ENCODE data around the gene USP54. TPM values are rescaled to one million over a fixed set of nuclear protein-coding genes. Genes with fewer than 3 reads are reported as not detected.

USP54 gene
- total RNA-seq, 2 donors from 2014 or later: 53.0 to 79.6 TPM

DNA sequence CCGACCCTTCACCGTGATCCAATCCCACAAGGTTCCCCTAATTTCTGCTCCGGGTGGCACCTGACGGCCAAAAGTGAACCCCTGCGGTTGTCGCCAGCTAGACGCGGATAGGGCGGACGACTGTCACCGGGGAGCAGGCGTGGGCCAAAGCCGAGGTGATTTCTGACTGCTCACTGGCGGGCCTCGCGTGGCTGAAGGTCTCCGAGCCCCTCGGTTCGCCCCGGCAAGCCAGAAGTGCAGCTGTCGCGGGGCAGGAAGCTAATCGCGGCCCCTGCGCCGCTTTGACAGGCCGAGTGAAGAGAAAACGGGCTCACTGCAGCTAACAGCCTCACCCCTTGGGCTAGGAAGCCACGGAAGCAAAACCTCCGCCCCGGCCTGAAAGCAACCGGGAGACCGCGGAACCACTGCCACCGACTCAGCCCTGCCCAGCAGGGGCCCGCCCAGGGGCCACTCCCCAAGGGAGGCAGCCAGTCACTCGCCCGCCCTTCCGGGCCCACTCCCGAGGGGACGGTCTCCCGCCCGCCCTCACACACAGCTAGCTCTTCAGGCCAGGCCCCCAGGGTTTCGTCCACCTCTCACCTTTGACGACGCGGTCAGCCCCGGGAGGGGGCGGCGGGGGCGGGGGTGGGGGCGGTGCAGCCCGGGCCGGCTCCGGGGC, 95.8 kb downstream of the USP54 start:
- WGBS: under 1% methylated on average over 44 of the region's 55 CpGs
- no peaks in the 10 kb centered on the region for H3K4me1 ChIP-seq (replicated peaks)
- peak overlapping the region; percentile 86 to 97 for H3K27ac ChIP-seq
- intact Hi-C loops (cut with DNase I): loop anchor here (10.0 kb wide), 2 partner anchors 81 to 241 kb away; partner anchors contain the start of genes ANXA7 and MRPS16
- peak overlapping the region; percentile 63 to 85 for H3K4me3 ChIP-seq
- H3K9me3 ChIP-seq: no peaks in the 10 kb centered on the region
- peaks cover 0 to 8% of the 10 kb centered on the region in 2 donors for H3K36me3 ChIP-seq
- TF ChIP-seq POLR2A (IDR thresholded peaks at IDR 0.05) (peak; percentile 66), POLR2AphosphoS5 (IDR thresholded peaks at IDR 0.05) (peak; percentile 20)
- TF ChIP-seq, protein P1, sequence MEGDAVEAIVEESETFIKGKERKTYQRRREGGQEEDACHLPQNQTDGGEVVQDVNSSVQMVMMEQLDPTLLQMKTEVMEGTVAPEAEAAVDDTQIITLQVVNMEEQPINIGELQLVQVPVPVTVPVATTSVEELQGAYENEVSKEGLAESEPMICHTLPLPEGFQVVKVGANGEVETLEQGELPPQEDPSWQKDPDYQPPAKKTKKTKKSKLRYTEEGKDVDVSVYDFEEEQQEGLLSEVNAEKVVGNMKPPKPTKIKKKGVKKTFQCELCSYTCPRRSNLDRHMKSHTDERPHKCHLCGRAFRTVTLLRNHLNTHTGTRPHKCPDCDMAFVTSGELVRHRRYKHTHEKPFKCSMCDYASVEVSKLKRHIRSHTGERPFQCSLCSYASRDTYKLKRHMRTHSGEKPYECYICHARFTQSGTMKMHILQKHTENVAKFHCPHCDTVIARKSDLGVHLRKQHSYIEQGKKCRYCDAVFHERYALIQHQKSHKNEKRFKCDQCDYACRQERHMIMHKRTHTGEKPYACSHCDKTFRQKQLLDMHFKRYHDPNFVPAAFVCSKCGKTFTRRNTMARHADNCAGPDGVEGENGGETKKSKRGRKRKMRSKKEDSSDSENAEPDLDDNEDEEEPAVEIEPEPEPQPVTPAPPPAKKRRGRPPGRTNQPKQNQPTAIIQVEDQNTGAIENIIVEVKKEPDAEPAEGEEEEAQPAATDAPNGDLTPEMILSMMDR (IDR thresholded peaks at IDR 0.05): no peak
- peak; percentile 89 for DNase-seq (ENCODE audit: low spot score)
- no peaks in the 10 kb centered on the region for H3K27me3 ChIP-seq (replicated peaks; ENCODE audit: insufficient read depth)

DNA sequence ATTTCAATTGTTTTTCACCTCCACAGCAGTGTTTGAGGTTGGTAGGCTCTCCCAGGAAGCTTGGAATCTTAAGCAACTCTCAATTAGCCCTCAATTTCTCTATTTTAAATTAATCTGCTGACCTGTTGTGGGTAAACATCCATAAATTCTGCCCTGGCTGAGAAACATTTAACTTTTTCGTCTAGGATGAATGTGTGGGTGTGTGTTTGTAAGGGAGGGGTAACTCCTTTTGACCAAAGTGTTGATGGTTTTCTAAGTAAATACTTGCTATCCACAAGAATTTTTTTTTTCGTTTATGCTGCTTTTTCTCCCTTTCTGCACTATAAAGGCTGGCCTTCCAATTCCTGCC, 96.3 kb downstream of the USP54 start:
- no peaks in the 10 kb centered on the region for H3K27me3 ChIP-seq (replicated peaks; ENCODE audit: insufficient read depth)
- H3K36me3 ChIP-seq: peaks cover 0 to 8% of the 10 kb centered on the region in 2 donors
- TF ChIP-seq POLR2A (IDR thresholded peaks at IDR 0.05) (no peak), POLR2AphosphoS5 (IDR thresholded peaks at IDR 0.05) (no peak)
- TF ChIP-seq, protein P1 (IDR thresholded peaks at IDR 0.05): no peak
- H3K4me1 ChIP-seq (replicated peaks): no peaks in the 10 kb centered on the region
- no peak for DNase-seq (ENCODE audit: low spot score)
- H3K4me3 ChIP-seq: peak overlapping the region; percentile 63 to 85
- no peaks in the 10 kb centered on the region for H3K9me3 ChIP-seq
- WGBS: 0% methylated on average over 2 of the region's 2 CpGs
- intact Hi-C loops (cut with DNase I): loop anchor here (10.0 kb wide), 2 partner anchors 80 to 240 kb away; partner anchors contain the start of genes ANXA7 and MRPS16
- H3K27ac ChIP-seq: peak overlapping the region; percentile 86 to 97

DNA sequence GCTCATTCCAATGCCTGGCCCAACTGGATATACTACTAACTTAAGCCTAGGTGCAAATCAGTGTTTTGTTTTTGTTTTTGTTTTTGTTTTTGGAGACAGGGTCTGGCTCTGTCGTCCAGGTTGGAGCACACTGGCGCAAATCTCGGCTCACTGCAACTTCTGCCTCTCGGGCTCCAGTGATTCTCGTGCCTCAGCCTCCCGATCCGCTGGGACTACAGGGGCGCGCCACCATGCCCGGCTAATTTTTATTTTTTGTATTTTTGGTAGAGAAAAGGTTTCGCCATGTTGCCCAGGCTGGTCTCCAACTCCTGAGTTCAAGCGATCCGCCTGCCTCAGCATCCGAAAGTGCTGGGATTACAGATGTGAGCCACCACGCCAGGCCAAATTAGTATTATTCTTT, 96.9 kb downstream of the USP54 start:
- Histone ChIP-seq H3K27ac (no peak overlapping the region), H3K4me3 (peak overlapping the region in 1 of 2 donors; percentile 63), H3K4me1 (replicated peaks) (no peaks in the 10 kb centered on the region), H3K9me3 (no peaks in the 10 kb centered on the region), H3K36me3 (peaks cover 0 to 8% of the 10 kb centered on the region in 2 donors), H3K27me3 (replicated peaks; ENCODE audit: insufficient read depth) (no peaks in the 10 kb centered on the region)
- DNase-seq (ENCODE audit: low spot score): no peak
- WGBS: 94% methylated on average over 15 of the region's 15 CpGs
- TF ChIP-seq, protein P1 (IDR thresholded peaks at IDR 0.05): no peak
- no peak for TF ChIP-seq POLR2AphosphoS5 (IDR thresholded peaks at IDR 0.05)
- TF ChIP-seq POLR2A (IDR thresholded peaks at IDR 0.05): no peak
- intact Hi-C loops (cut with DNase I): loop anchor here (10.0 kb wide), 2 partner anchors 79 to 239 kb away; partner anchors contain the start of genes ANXA7 and MRPS16

DNA sequence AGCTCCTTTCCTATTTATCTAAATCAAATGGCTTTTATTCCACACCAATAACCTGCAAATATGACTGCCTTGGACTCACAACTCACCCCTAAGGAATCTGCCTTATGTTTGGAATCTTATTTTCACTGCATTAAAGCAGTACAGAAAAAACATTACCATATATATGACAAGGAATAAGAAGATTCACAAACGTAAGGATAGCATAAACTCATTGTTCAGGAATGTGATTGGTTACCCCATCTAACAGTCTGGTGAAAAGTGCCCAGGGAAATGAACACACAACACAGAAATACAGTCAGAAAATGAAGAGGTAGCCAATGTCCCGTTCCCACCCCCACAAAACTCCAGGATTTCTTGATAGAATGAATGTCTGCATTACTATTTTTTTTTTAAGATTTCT, 97.4 kb downstream of the USP54 start:
- TF ChIP-seq, protein P1 (IDR thresholded peaks at IDR 0.05): no peak
- no peak for TF ChIP-seq POLR2AphosphoS5 (IDR thresholded peaks at IDR 0.05)
- no peak for TF ChIP-seq POLR2A (IDR thresholded peaks at IDR 0.05)
- DNase-seq (ENCODE audit: low spot score): no peak
- Histone ChIP-seq H3K36me3 (peaks cover 0 to 4% of the 10 kb centered on the region in 2 donors), H3K27ac (no peak overlapping the region), H3K9me3 (no peaks in the 10 kb centered on the region), H3K4me3 (no peak overlapping the region), H3K4me1 (replicated peaks) (no peaks in the 10 kb centered on the region), H3K27me3 (replicated peaks; ENCODE audit: insufficient read depth) (no peaks in the 10 kb centered on the region)
- WGBS: 37% methylated on average over 2 of the region's 2 CpGs
- intact Hi-C loops (cut with DNase I): loop anchor here (10.0 kb wide), 2 partner anchors 79 to 239 kb away; partner anchors contain the start of genes ANXA7 and MRPS16

DNA sequence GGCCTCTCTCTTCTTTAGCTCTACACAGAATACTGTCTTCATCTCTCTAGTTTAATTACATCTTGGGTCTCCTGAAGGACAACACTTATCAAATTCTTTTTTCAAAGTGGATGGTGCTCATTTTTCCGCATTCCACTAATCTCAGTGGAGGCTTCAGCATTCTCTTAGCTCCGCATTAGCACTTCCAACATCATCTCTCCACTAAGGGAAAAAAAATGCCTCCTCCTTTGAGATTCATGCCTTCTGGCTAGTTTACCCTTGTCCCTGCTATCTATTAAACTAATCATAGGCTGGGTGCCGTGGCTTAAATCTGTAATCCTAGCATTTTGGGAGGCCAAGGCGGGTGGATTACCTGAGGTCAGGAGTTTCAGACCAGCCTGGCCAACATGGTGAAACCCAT, 104.5 kb downstream of the USP54 start:
- no peaks in the 10 kb centered on the region for H3K9me3 ChIP-seq
- intact Hi-C loops (cut with DNase I): no loop called here
- no peak for DNase-seq (ENCODE audit: low spot score)

More for the DNA sequence above, 104.5 kb downstream of the USP54 start:
- H3K4me1 ChIP-seq (replicated peaks): no peaks in the 10 kb centered on the region
- H3K27ac ChIP-seq: no peak overlapping the region
- no peak overlapping the region for H3K4me3 ChIP-seq
- 97% methylated on average over 4 of the region's 4 CpGs for WGBS
- TF ChIP-seq POLR2AphosphoS5 (IDR thresholded peaks at IDR 0.05) (no peak), POLR2A (IDR thresholded peaks at IDR 0.05) (no peak)
- H3K36me3 ChIP-seq: no peaks in the 10 kb centered on the region
- no peaks in the 10 kb centered on the region for H3K27me3 ChIP-seq (replicated peaks; ENCODE audit: insufficient read depth)

Measured in prostate gland (tissue), 2 donors.